GM23248 (cell line): Measurements from ENCODE around the gene PTPRK. TPM values are rescaled to one million over a fixed set of nuclear protein-coding genes. Genes with fewer than 3 reads are reported as not detected.
A peak's percentile ranks its signal among the peaks of the same experiment; 100 is the strongest.

ENCODE experiments used
- DNase-seq: peaks from one replicate; pipeline ENCODE4 v3.0.0-alpha.2; 2015
- H2AFZ ChIP-seq: fragments of 200-600 bp; sonication (generic); 2 replicates; pipeline ENCODE4 v1.6.1; 2016; ENCODE audit warnings: antibody characterized with exemption
- H3F3A ChIP-seq: fragments of 200-600 bp; sonication (generic); 2 replicates; pipeline ENCODE4 v1.6.1; 2016; ENCODE audit warnings: mild to moderate bottlenecking, antibody characterized with exemption, mixed run types; ENCODE audit not compliant: insufficient read depth
- H3K27ac ChIP-seq: fragments of 200-600 bp; sonication (generic); 2 replicates; pipeline ENCODE4 v1.5.1; 2016; ENCODE audit warnings: mild to moderate bottlenecking
- H3K27me3 ChIP-seq: fragments of 200-600 bp; sonication (generic); replicated peaks from 2 replicates; pipeline ENCODE4 v1.6.1; 2016; ENCODE audit warnings: mild to moderate bottlenecking; ENCODE audit not compliant: insufficient read depth
- H3K36me3 ChIP-seq: fragments of 200-600 bp; sonication (generic); 2 replicates; pipeline ENCODE4 v1.6.1; 2016; ENCODE audit warnings: low read depth, mild to moderate bottlenecking
- H3K4me1 ChIP-seq: fragments of 200-600 bp; sonication (generic); 2 replicates; pipeline ENCODE4 v1.6.1; 2016; ENCODE audit warnings: mild to moderate bottlenecking; ENCODE audit not compliant: insufficient read depth
- H3K4me2 ChIP-seq: fragments of 200-600 bp; sonication (generic); one replicate; pipeline ENCODE4 v1.6.1; 2016; ENCODE audit warnings: mild to moderate bottlenecking; ENCODE audit not compliant: unreplicated experiment
- H3K4me3 ChIP-seq: fragments of 200-600 bp; sonication (generic); 2 replicates; pipeline ENCODE4 v1.5.1; 2016; ENCODE audit warnings: mild to moderate bottlenecking
- H3K79me2 ChIP-seq: fragments of 200-600 bp; sonication (generic); 2 replicates; pipeline ENCODE4 v1.6.1; 2016; ENCODE audit warnings: mild to moderate bottlenecking; ENCODE audit not compliant: insufficient read depth
- H3K9ac ChIP-seq: fragments of 200-600 bp; sonication (generic); 2 replicates; pipeline ENCODE4 v1.6.1; 2016; ENCODE audit warnings: mild to moderate bottlenecking
- H3K9me2 ChIP-seq: fragments of 200-600 bp; sonication (generic); 2 replicates; pipeline ENCODE4 v1.6.1; 2016; ENCODE audit warnings: mixed run types, mild to moderate bottlenecking, moderate library complexity; ENCODE audit not compliant: insufficient read depth
- H3K9me3 ChIP-seq: fragments of 200-600 bp; sonication (generic); one replicate; pipeline ENCODE4 v1.6.1; 2017; ENCODE audit warnings: low read depth
- H4K20me1 ChIP-seq: fragments of 200-600 bp; sonication (generic); 2 replicates; pipeline ENCODE4 v1.6.0; 2016; ENCODE audit not compliant: insufficient read depth
- EZH2 ChIP-seq: fragments of 200-600 bp; sonication (generic); IDR thresholded peaks from 2 replicates; pipeline ENCODE4 v1.6.1; 2018; ENCODE audit warnings: antibody characterized with exemption, mild to moderate bottlenecking; ENCODE audit not compliant: insufficient read depth, poor library complexity, severe bottlenecking
- EZH2phosphoT487 ChIP-seq: fragments of 200-600 bp; sonication (generic); IDR thresholded peaks from 2 replicates; pipeline ENCODE4 v1.6.1; 2018; ENCODE audit warnings: antibody characterized with exemption, moderate library complexity, mild to moderate bottlenecking, low read depth; ENCODE audit not compliant: insufficient read depth
- WGBS, 2 experiments: methylation state at CpG; one replicate each; pipeline ENCODE4 v1.1.6; 2015 to 2017; ENCODE audit warnings: low lambda C conversion rate in 2 of 2, low coverage in 1 of 2; ENCODE audit errors: missing lambda C conversion rate in 2 of 2; 5-methylcytosine and 5-hydroxymethylcytosine counted together
- in situ Hi-C: fragments of 300-500 bp; cut with MboI; formaldehyde crosslinking; loops from 2 replicates; pipeline ENCODE4 v1.15.0; 2020
- polyA plus RNA-seq: library from polyadenylated mRNA; unstranded; fragments of >200 nt; fragmentation: Nextera tagmentation; extraction: Ambion mirVana; gene quantifications from 2 replicates; pipeline ENCODE4 v1.2.1, GENCODE V29; 2016
- total RNA-seq: library from RNA; depleted of rRNA; stranded (reverse); fragments of >200 nt; shearing (Covaris generic); gene quantifications from 2 replicates; pipeline ENCODE4 v1.2.3, GENCODE V29; 2014

Gene PTPRK
- total and polyA plus RNA-seq, 2 experiments from 2014 or later: 22.3 to 34.5 TPM

- H3K9ac ChIP-seq: no peak overlapping the region
- H3K27ac ChIP-seq: no peak overlapping the region
- no peak overlapping the region for H3K4me3 ChIP-seq
- no peaks in the 10 kb centered on the region for H3K9me3 ChIP-seq
- H3K36me3 ChIP-seq: no peaks in the 10 kb centered on the region
- no peak overlapping the region for H2AFZ ChIP-seq
- H3F3A ChIP-seq: no peaks in the 10 kb centered on the region
- in situ Hi-C loops: no loop called here
- 97 to 100% methylated on average over 2 of the region's 2 CpGs for WGBS, 2 experiments
- H3K27me3 ChIP-seq: no peaks in the 10 kb centered on the region
- H3K4me1 ChIP-seq: no peaks in the 10 kb centered on the region
- no peak for DNase-seq
- H3K4me2 ChIP-seq: no peak overlapping the region
- H4K20me1 ChIP-seq: no peaks in the 10 kb centered on the region
- peaks cover 45% of the 10 kb centered on the region for H3K79me2 ChIP-seq
- no peak for TF ChIP-seq EZH2phosphoT487
- no peak for TF ChIP-seq EZH2
- 0 out of 2 replicates have a peak, but pooled peaks cover 8% of the 10 kb centered on the region for H3K9me2 ChIP-seq
Measured at GRCh38 chr6:128492386-128492785, 28.0 kb downstream of the PTPRK start.

- 0 out of 2 replicates have a peak, but pooled peaks cover 8% of the 10 kb centered on the region for H3K9me2 ChIP-seq
- H3K9me3 ChIP-seq: no peaks in the 10 kb centered on the region
- no peaks in the 10 kb centered on the region for H3K36me3 ChIP-seq
- no peaks in the 10 kb centered on the region for H3K27me3 ChIP-seq
- no peak for TF ChIP-seq EZH2phosphoT487
- TF ChIP-seq EZH2: no peak
- WGBS, 2 experiments: 92% methylated on average over 8 of the region's 8 CpGs
- H3K79me2 ChIP-seq: peaks cover 38% of the 10 kb centered on the region
- H2AFZ ChIP-seq: no peak overlapping the region
- in situ Hi-C loops: no loop called here
- H4K20me1 ChIP-seq: no peaks in the 10 kb centered on the region
- no peaks in the 10 kb centered on the region for H3K4me1 ChIP-seq
- no peak overlapping the region for H3K4me2 ChIP-seq
- DNase-seq: no peak
- no peak overlapping the region for H3K4me3 ChIP-seq
- no peaks in the 10 kb centered on the region for H3F3A ChIP-seq
- H3K9ac ChIP-seq: no peak overlapping the region
- H3K27ac ChIP-seq: no peak overlapping the region
Measured at GRCh38 chr6:128491610-128492206, 28.7 kb downstream of the PTPRK start.

- WGBS, 2 experiments: 67 to 74% methylated on average over 3 of the region's 3 CpGs
- no peak for DNase-seq
- H3K9me3 ChIP-seq: no peaks in the 10 kb centered on the region
- TF ChIP-seq EZH2phosphoT487 (no peak), EZH2 (no peak)
- H3K27me3 ChIP-seq: no peaks in the 10 kb centered on the region
- no peaks in the 10 kb centered on the region for H3F3A ChIP-seq
- H3K4me2 ChIP-seq: no peak overlapping the region
- H3K4me3 ChIP-seq: no peak overlapping the region
- H4K20me1 ChIP-seq: no peaks in the 10 kb centered on the region
- H2AFZ ChIP-seq: no peak overlapping the region
- H3K27ac ChIP-seq: no peak overlapping the region
- H3K36me3 ChIP-seq: no peaks in the 10 kb centered on the region
- H3K4me1 ChIP-seq: no peaks in the 10 kb centered on the region
- in situ Hi-C loops: no loop called here
- peaks cover 34% of the 10 kb centered on the region for H3K79me2 ChIP-seq
- no peak overlapping the region for H3K9ac ChIP-seq
- H3K9me2 ChIP-seq: 0 out of 2 replicates have a peak, but pooled peaks cover 8% of the 10 kb centered on the region
Measured at GRCh38 chr6:128491100-128491581, 29.3 kb downstream of the PTPRK start.

GRCh38 chr6:128487746-128488145, 32.7 kb downstream of the PTPRK start:
- 79 to 92% methylated on average over 3 of the region's 3 CpGs for WGBS, 2 experiments
- Histone ChIP-seq H3K27ac (no peak overlapping the region), H3K27me3 (no peaks in the 10 kb centered on the region), H3K4me1 (no peaks in the 10 kb centered on the region), H3K9me3 (no peaks in the 10 kb centered on the region), H3K9me2 (0 out of 2 replicates have a peak, but pooled peaks cover 5% of the 10 kb centered on the region), H3F3A (no peaks in the 10 kb centered on the region), H3K4me2 (no peak overlapping the region), H3K4me3 (no peak overlapping the region), H3K36me3 (no peaks in the 10 kb centered on the region), H3K79me2 (peaks cover 28% of the 10 kb centered on the region), H4K20me1 (no peaks in the 10 kb centered on the region), H3K9ac (no peak overlapping the region), H2AFZ (no peak overlapping the region)
- DNase-seq: peak; percentile 24
- no peak for TF ChIP-seq EZH2
- no peak for TF ChIP-seq EZH2phosphoT487
- in situ Hi-C loops: no loop called here
